A549 (cell line): ENCODE results near the gene DUSP9. TPM values are rescaled to one million over a fixed set of nuclear protein-coding genes. Genes with fewer than 3 reads are reported as not detected.

ENCODE experiments used
- ATAC-seq, 2 experiments: fragments of 200-7000 bp in 1 of 2; fragments of >200 bp in 1 of 2; cut with Nextera tagmentation in 1 of 2; cut with Tn5 transposase in 1 of 2; 3 replicates each; pipeline versions ENCODE4 v1.8.0 to v1.9.1; 2018 to 2020; ENCODE audit warnings: mild to moderate bottlenecking in 1 of 2, moderate library complexity in 1 of 2
- CTCF ChIA-PET: fragments of 300-600 bp; sonication (Branson Sonifier 250); formaldehyde crosslinking; extraction: SDS; loops from one replicate; lab custom pipeline; 2021; ENCODE audit warnings: antibody characterized with exemption, inconsistent platforms; lab: Yijun Ruan, JAX
- POLR2A ChIA-PET: fragments of 350-600 bp; formaldehyde crosslinking; extraction: SDS; loops from one replicate; lab custom pipeline; 2021; ENCODE audit warnings: antibody characterized with exemption, inconsistent platforms; lab: Yijun Ruan, JAX
- DNase-seq, 2 experiments: peaks; one replicate each; pipeline versions ENCODE4 v3.0.0 to v3.0.0-alpha.2; 2011 to 2016; ENCODE audit warnings: low read depth in 1 of 2, low spot score in 1 of 2
- FAIRE-seq: peaks from 2 replicates; lab custom pipeline; 2011; peaks lifted over from hg19 to GRCh38; lab: Jason Lieb, UNC
- H3K27ac ChIP-seq, 2 experiments: fragments of >200 bp; sonication (Bioruptor Twin); formaldehyde crosslinking; 3 replicates each; pipeline ENCODE4 v1.5.1; 2016 to 2017
- H3K4me1 ChIP-seq: fragments of >200 bp; sonication (Bioruptor Twin); formaldehyde crosslinking; 3 replicates; pipeline ENCODE4 v1.6.1; 2016
- H3K4me2 ChIP-seq: fragments of >200 bp; sonication (Bioruptor Twin); formaldehyde crosslinking; 3 replicates; pipeline ENCODE4 v1.6.1; 2016
- H3K4me3 ChIP-seq: fragments of >200 bp; sonication (Bioruptor Twin); formaldehyde crosslinking; 3 replicates; pipeline ENCODE4 v1.5.1; 2016
- H3K9me3 ChIP-seq: fragments of >200 bp; sonication (Bioruptor Twin); formaldehyde crosslinking; 3 replicates; pipeline ENCODE4 v1.6.1; 2016
- BHLHE40 ChIP-seq: IDR thresholded peaks from 2 replicates; pipeline ENCODE4 v1.6.1; 2012; ENCODE audit warnings: low read depth, low read length, inconsistent platforms
- CHD4 ChIP-seq: fragments of 200-600 bp; sonication (generic); IDR thresholded peaks from 2 replicates; pipeline ENCODE4 v1.6.1; 2016; ENCODE audit warnings: antibody characterized with exemption, mild to moderate bottlenecking, borderline replicate concordance
- EHMT2 ChIP-seq: fragments of 200-600 bp; sonication (generic); IDR thresholded peaks from 2 replicates; pipeline ENCODE4 v1.6.1; 2016; ENCODE audit warnings: antibody characterized with exemption, low read depth, mild to moderate bottlenecking, moderate library complexity
- HEYL ChIP-seq: fragments of 250-450 bp; sonication (Bioruptor Pico); IDR thresholded peaks from 2 replicates; pipeline ENCODE4 v1.8.0; 2021; ENCODE audit warnings: mild to moderate bottlenecking, moderate library complexity
- JUN ChIP-seq, 2 experiments: fragments of >200 bp; sonication (Bioruptor Twin); formaldehyde crosslinking; IDR thresholded peaks; 2 replicates in 1 of 2; 3 replicates in 1 of 2; pipeline ENCODE4 v1.6.1; 2016 to 2017
- JUNB ChIP-seq: fragments of >200 bp; sonication (Bioruptor Twin); formaldehyde crosslinking; IDR thresholded peaks from 2 replicates; pipeline ENCODE4 v1.6.1; 2016
- KDM5A ChIP-seq: fragments of 200-600 bp; sonication (generic); IDR thresholded peaks from 2 replicates; pipeline ENCODE4 v1.6.1; 2016; ENCODE audit warnings: antibody characterized with exemption, mild to moderate bottlenecking
- MYC ChIP-seq: IDR thresholded peaks from 2 replicates; pipeline ENCODE4 v1.6.1; 2012; ENCODE audit warnings: mild to moderate bottlenecking, inconsistent platforms, low read length, improper control_type of control experiment, borderline replicate concordance
- PHF8 ChIP-seq: fragments of 200-600 bp; sonication (generic); IDR thresholded peaks from 2 replicates; pipeline ENCODE4 v1.6.1; 2016; ENCODE audit warnings: low read depth, mild to moderate bottlenecking, antibody characterized with exemption, moderate library complexity, borderline replicate concordance
- RAD21 ChIP-seq, 2 experiments: fragments of >200 bp in 1 of 2; sonication (Bioruptor Twin) in 1 of 2; formaldehyde crosslinking in 1 of 2; IDR thresholded peaks in 1 of 2; conservative IDR thresholded peaks in 1 of 2; 2 replicates in 1 of 2; 3 replicates in 1 of 2; pipeline ENCODE4 v1.6.1; 2012 to 2018; ENCODE audit warnings: inconsistent platforms in 1 of 2
- SMC3 ChIP-seq: fragments of >200 bp; sonication (Bioruptor Twin); formaldehyde crosslinking; IDR thresholded peaks from 3 replicates; pipeline ENCODE4 v1.6.1; 2018; ENCODE audit warnings: inconsistent platforms
- SREBF2 ChIP-seq: fragments of 450-650 bp; IDR thresholded peaks from 2 replicates; pipeline ENCODE4 v1.6.1; 2014; ENCODE audit warnings: mild to moderate bottlenecking, moderate library complexity
- TFCP2L1 ChIP-seq: fragments of 250-450 bp; sonication (Bioruptor Pico); IDR thresholded peaks from 2 replicates; pipeline ENCODE4 v1.5.0; 2021; ENCODE audit warnings: mild to moderate bottlenecking
- TP53 ChIP-seq: fragments of 250-450 bp; sonication (Bioruptor Pico); IDR thresholded peaks from 2 replicates; pipeline ENCODE4 v1.5.0; 2021; ENCODE audit warnings: mild to moderate bottlenecking, moderate library complexity
- ZSCAN20 ChIP-seq: fragments of 250-450 bp; sonication (Bioruptor Pico); IDR thresholded peaks from 2 replicates; pipeline ENCODE4 v1.8.0; 2022; ENCODE audit warnings: mild to moderate bottlenecking, moderate library complexity
- WGBS: methylation state at CpG from one replicate; pipeline ENCODE4 v1.1.6; 2017; ENCODE audit errors: missing lambda C conversion rate; 5-methylcytosine and 5-hydroxymethylcytosine counted together
- polyA plus RNA-seq, 4 experiments: library from polyadenylated mRNA; depleted of rRNA in 3 of 4; stranded (reverse); fragments of >200 nt; fragmentation: RNase III in 1 of 4; extraction: RNeasy Plus Mini Kit Qiagen cat#74134 plus additional on column Dnase treatment in 1 of 4; gene quantifications; 2 replicates in 3 of 4; 3 replicates in 1 of 4; pipeline ENCODE4 v1.2.3, GENCODE V29; 2011 to 2017
- TF ChIP-seq, protein P1 (sequence below): IDR thresholded peaks from 2 replicates; pipeline ENCODE4 v1.6.1; 2012; ENCODE audit warnings: low read depth, borderline replicate concordance
- TF ChIP-seq, protein P2 (sequence below): fragments of >200 bp; sonication (Bioruptor Twin); formaldehyde crosslinking; IDR thresholded peaks from 3 replicates; pipeline ENCODE4 v1.5.1; 2016
- TF ChIP-seq, protein P3 (sequence below): fragments of 450-650 bp; IDR thresholded peaks from 2 replicates; pipeline ENCODE4 v1.6.1; 2014; ENCODE audit warnings: antibody characterized with exemption
- TF ChIP-seq, protein P4 (sequence below): IDR thresholded peaks from 2 replicates; pipeline ENCODE4 v1.6.1; 2012

Gene DUSP9
- polyA plus RNA-seq, 2 of the 4 experiments (the other 2 are of a cell fraction) = 0.75 to 1.6 TPM

DNA sequence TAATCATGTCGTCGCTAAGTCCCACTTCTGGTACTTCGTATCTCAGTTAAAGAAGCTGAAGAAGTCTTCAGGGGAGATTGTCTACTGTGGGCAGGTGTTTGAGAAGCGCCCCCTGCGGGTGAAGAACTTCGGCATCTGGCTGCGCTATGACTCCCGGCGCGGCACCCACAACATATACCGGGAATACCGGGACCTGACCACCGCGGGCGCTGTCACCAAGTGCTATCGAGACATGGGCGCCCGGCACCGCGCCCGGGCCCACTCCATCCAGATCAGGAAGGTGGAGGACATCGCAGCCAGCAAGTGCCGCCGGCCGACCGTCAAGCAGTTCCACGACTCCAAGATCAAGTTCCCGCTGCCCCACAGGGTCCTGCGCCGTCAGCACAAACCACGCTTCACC, 15.3 kb downstream of the DUSP9 start:
- peak overlapping the region; percentile 64 for H3K4me2 ChIP-seq
- no peaks in the 10 kb centered on the region; the same call in 2 of the 3 replicates for H3K9me3 ChIP-seq
- 20% methylated on average over 2 of the region's 31 CpGs for WGBS
- peak overlapping the region in 1 of 2 experiments; percentile 57; a peak in 3 of 6 replicates for H3K27ac ChIP-seq
- peak overlapping the region; percentile 22; the same call in 2 of the 3 replicates for H3K4me3 ChIP-seq
- CTCF ChIA-PET = interaction anchor here (0.6 to 3.8 kb wide), 25 partner anchors 8 to 124 kb away, joined by 3 to 28 read pairs (median 5); partner anchors contain the start of genes DUSP9, PNCK and SLC6A8
- peak in 1 of 2 experiments; percentile 77 for DNase-seq
- TF ChIP-seq TP53 (CRISPR knock-in tag) (no peak), SMC3 (peak; percentile 72), BHLHE40 (no peak), EHMT2 (no peak), RAD21 (conservative IDR thresholded peaks at IDR 0.05 in 1 of 2, IDR thresholded peaks at IDR 0.05 in 1 of 2) (peak; percentile 26 to 41; a peak in 4 of 5 replicates), JUNB (no peak)
- TF ChIP-seq, protein P1, sequence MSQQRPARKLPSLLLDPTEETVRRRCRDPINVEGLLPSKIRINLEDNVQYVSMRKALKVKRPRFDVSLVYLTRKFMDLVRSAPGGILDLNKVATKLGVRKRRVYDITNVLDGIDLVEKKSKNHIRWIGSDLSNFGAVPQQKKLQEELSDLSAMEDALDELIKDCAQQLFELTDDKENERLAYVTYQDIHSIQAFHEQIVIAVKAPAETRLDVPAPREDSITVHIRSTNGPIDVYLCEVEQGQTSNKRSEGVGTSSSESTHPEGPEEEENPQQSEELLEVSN = no peak
- TF ChIP-seq, protein P2, sequence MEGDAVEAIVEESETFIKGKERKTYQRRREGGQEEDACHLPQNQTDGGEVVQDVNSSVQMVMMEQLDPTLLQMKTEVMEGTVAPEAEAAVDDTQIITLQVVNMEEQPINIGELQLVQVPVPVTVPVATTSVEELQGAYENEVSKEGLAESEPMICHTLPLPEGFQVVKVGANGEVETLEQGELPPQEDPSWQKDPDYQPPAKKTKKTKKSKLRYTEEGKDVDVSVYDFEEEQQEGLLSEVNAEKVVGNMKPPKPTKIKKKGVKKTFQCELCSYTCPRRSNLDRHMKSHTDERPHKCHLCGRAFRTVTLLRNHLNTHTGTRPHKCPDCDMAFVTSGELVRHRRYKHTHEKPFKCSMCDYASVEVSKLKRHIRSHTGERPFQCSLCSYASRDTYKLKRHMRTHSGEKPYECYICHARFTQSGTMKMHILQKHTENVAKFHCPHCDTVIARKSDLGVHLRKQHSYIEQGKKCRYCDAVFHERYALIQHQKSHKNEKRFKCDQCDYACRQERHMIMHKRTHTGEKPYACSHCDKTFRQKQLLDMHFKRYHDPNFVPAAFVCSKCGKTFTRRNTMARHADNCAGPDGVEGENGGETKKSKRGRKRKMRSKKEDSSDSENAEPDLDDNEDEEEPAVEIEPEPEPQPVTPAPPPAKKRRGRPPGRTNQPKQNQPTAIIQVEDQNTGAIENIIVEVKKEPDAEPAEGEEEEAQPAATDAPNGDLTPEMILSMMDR = peak; percentile 61
- TF ChIP-seq, protein P3, sequence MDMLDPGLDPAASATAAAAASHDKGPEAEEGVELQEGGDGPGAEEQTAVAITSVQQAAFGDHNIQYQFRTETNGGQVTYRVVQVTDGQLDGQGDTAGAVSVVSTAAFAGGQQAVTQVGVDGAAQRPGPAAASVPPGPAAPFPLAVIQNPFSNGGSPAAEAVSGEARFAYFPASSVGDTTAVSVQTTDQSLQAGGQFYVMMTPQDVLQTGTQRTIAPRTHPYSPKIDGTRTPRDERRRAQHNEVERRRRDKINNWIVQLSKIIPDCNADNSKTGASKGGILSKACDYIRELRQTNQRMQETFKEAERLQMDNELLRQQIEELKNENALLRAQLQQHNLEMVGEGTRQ = no peak
- TF ChIP-seq, protein P4, sequence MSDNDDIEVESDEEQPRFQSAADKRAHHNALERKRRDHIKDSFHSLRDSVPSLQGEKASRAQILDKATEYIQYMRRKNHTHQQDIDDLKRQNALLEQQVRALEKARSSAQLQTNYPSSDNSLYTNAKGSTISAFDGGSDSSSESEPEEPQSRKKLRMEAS = peak; percentile 29; the same call in 1 of the 2 replicates
- TF ChIP-seq, all 56 proteins: peak for 4
- no peaks in the 10 kb centered on the region for H3K4me1 ChIP-seq
- FAIRE-seq (no peak), ATAC-seq (peak; percentile 90 to 96)
- POLR2A ChIA-PET = no interaction called here

DNA sequence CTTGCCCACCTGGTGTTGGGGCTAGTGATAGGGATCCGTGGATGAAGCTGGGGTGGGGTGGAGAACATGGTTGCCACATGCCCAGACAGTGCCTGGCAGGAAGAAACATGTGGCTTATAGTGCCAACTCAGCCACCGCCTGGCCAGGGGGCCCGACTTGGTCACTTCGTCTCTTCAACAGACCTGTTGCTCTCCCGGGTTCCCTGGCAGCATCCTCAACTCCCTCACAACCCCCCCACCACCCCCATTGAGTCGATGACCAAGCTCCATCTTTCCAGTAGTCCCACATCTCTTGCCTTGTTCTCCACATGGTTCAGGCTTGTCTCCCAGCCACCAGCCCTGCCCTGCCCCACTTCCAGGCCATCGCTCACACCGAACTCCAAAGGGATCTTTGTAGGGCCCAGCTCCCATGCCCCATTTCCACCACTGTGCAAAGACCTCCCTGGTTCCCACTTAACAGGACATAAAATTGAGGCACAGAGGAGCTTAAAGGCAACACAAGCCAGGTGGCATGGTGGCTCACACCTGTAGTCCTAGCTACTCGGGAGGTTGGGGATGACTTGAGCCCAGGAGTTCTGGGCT, 18.8 kb downstream of the DUSP9 start:
- H3K9me3 ChIP-seq = no peaks in the 10 kb centered on the region
- FAIRE-seq (no peak), ATAC-seq (no peak), DNase-seq (no peak)
- WGBS = 51% methylated on average over 6 of the region's 9 CpGs
- TF ChIP-seq BHLHE40 (no peak), JUN (IDR thresholded peaks at IDR 0.05) (no peak), MYC (no peak), ZSCAN20 (no peak), TP53 (CRISPR knock-in tag) (no peak), TFCP2L1 (CRISPR knock-in tag) (no peak), SREBF2 (no peak), HEYL (CRISPR knock-in tag) (no peak), KDM5A (no peak), PHF8 (no peak), EHMT2 (no peak), CHD4 (no peak)
- TF ChIP-seq, protein P2 = no peak
- POLR2A ChIA-PET = no interaction called here
- H3K4me2 ChIP-seq = no peak overlapping the region
- H3K4me3 ChIP-seq = no peak overlapping the region
- H3K4me1 ChIP-seq = no peaks in the 10 kb centered on the region
- H3K27ac ChIP-seq = no peak overlapping the region
- CTCF ChIA-PET = interaction anchor here (0.9 to 5.9 kb wide), 8 partner anchors 11 to 110 kb away, joined by 4 to 78 read pairs (median 24); partner anchors contain the start of gene DUSP9
